CD4-positive, alpha-beta T cell (primary cell): Measurements from ENCODE around the gene CACNA2D3. TPM values are rescaled to one million over a fixed set of nuclear protein-coding genes. Genes with fewer than 3 reads are reported as not detected.

ENCODE experiments used
- ATAC-seq: fragments of 200-7000 bp; cut with Tn5 transposase; one replicate; pipeline ENCODE4 v1.10.0; 2022; ENCODE audit warnings: mild to moderate bottlenecking; ENCODE audit not compliant: poor library complexity
- CTCF ChIA-PET: fragments of 350-600 bp; sonication (Branson Sonifier 250); formaldehyde crosslinking; loops from one replicate; lab custom pipeline; 2021; ENCODE audit warnings: antibody characterized with exemption, inconsistent platforms; lab: Charles Lee
- POLR2A ChIA-PET: fragments of 350-600 bp; sonication (Branson Sonifier 250); formaldehyde crosslinking; loops from one replicate; lab custom pipeline; 2021; ENCODE audit warnings: antibody characterized with exemption, inconsistent platforms; lab: Charles Lee
- DNase-seq, 14 experiments: peaks; one replicate each; pipeline ENCODE4 v3.0.0-alpha.2; 2013 to 2020; ENCODE audit warnings: mixed read lengths in 2 of 14
- H3K27ac ChIP-seq, 2 donors: one replicate each; pipeline versions ENCODE4 v1.5.1 to v1.7.0; 2013; ENCODE audit warnings: low read length in 2 of 2, low read depth in 1 of 2, mild to moderate bottlenecking in 1 of 2
- H3K27me3 ChIP-seq, 2 experiments: 1 replicate in 1 of 2; 2 replicates in 1 of 2; pipeline versions ENCODE4 v1.6.1 to v1.7.0; 2013; ENCODE audit warnings: low read length in 2 of 2, control low read depth in 1 of 2, mild to moderate bottlenecking in 1 of 2, moderate library complexity in 1 of 2; ENCODE audit not compliant: insufficient read depth in 2 of 2, control insufficient read depth in 1 of 2
- H3K36me3 ChIP-seq: one replicate; pipeline ENCODE4 v1.6.1; 2013; ENCODE audit warnings: low read length, control low read depth; ENCODE audit not compliant: insufficient read depth
- H3K4me1 ChIP-seq: one replicate; pipeline ENCODE4 v1.6.1; 2013; ENCODE audit warnings: low read length, control low read depth; ENCODE audit not compliant: insufficient read depth
- H3K4me3 ChIP-seq: one replicate; pipeline ENCODE4 v1.5.1; 2013; ENCODE audit warnings: mild to moderate bottlenecking, low read length, moderate library complexity
- H3K9me3 ChIP-seq, 2 experiments: 1 replicate in 1 of 2; 2 replicates in 1 of 2; pipeline versions ENCODE4 v1.6.1 to v1.7.0; 2013; ENCODE audit warnings: low read length in 2 of 2, mild to moderate bottlenecking in 2 of 2, control low read depth in 1 of 2, moderate library complexity in 1 of 2; ENCODE audit not compliant: control insufficient read depth in 1 of 2, insufficient read depth in 1 of 2
- H3K27ac Mint-ChIP-seq: one replicate; pipeline ENCODE4 v1.8.0; 2020; ENCODE audit warnings: mixed read lengths
- H3K27me3 Mint-ChIP-seq: one replicate; pipeline ENCODE4 v1.8.0; 2021; ENCODE audit warnings: mixed read lengths
- H3K36me3 Mint-ChIP-seq: one replicate; pipeline ENCODE4 v1.8.0; 2021; ENCODE audit warnings: low read depth, mixed read lengths
- H3K4me1 Mint-ChIP-seq: one replicate; pipeline ENCODE4 v1.8.0; 2021; ENCODE audit warnings: low read depth, mixed read lengths
- H3K4me3 Mint-ChIP-seq: one replicate; pipeline ENCODE4 v1.8.0; 2020; ENCODE audit warnings: mild to moderate bottlenecking, mixed read lengths
- H3K9me3 Mint-ChIP-seq: one replicate; pipeline ENCODE4 v1.8.0; 2020; ENCODE audit warnings: mixed read lengths
- CTCF ChIP-seq: fragments of 200-600 bp; IDR thresholded peaks from one replicate; pipeline ENCODE4 v1.8.0; 2022; ENCODE audit warnings: antibody characterized with exemption, mild to moderate bottlenecking
- intact Hi-C, 2 experiments: fragments of 100-400 bp; cut with DNase I in 1 of 2; cut with micrococcal nuclease in 1 of 2; formaldehyde crosslinking; loops; one replicate each; pipeline versions ENCODE4 v1.15.1 to v1.9.0; 2023 to 2025; cut with DNase I, micrococcal nuclease
- total RNA-seq, 174 experiments: library from RNA in 2 of 174; stranded (reverse) in 2 of 174; gene quantifications; one replicate each; pipeline ENCODE4 v1.2.3 and lab custom pipeline; 2021 to 2026

CACNA2D3 gene
- total RNA-seq, 2 experiments from 2014 or later: 0.08 TPM; not detected in 1

GRCh38 chr3:54139630-54140029, 17.3 kb downstream of the CACNA2D3 start:
- H3K36me3 Mint-ChIP-seq: no peaks in the 10 kb centered on the region
- H3K4me1 Mint-ChIP-seq: no peaks in the 10 kb centered on the region
- ATAC-seq (no peak), DNase-seq (no peak)
- H3K27me3 ChIP-seq: peaks cover 0 to 4% of the 10 kb centered on the region in 2 experiments
- no peak overlapping the region for H3K27ac Mint-ChIP-seq
- ChIA-PET CTCF (no interaction called here), POLR2A (no interaction called here)
- no peak overlapping the region for H3K27ac ChIP-seq
- no peak for TF ChIP-seq CTCF
- peaks cover 9% of the 10 kb centered on the region for H3K27me3 Mint-ChIP-seq
- no peaks in the 10 kb centered on the region for H3K9me3 Mint-ChIP-seq
- peaks cover 0 to 6% of the 10 kb centered on the region in 2 experiments for H3K9me3 ChIP-seq
- H3K4me1 ChIP-seq: no peaks in the 10 kb centered on the region
- intact Hi-C loops: no loop called here
- H3K4me3 ChIP-seq: no peak overlapping the region
- H3K4me3 Mint-ChIP-seq: no peak overlapping the region
- H3K36me3 ChIP-seq: no peaks in the 10 kb centered on the region

GRCh38 chr3:54144284-54144683, 21.9 kb downstream of the CACNA2D3 start:
- Mint-ChIP-seq H3K9me3 (peaks cover 2% of the 10 kb centered on the region), H3K27me3 (peaks cover 24% of the 10 kb centered on the region), H3K4me3 (no peak overlapping the region), H3K27ac (no peak overlapping the region), H3K36me3 (no peaks in the 10 kb centered on the region), H3K4me1 (no peaks in the 10 kb centered on the region)
- H3K27me3 ChIP-seq: peaks cover 11 to 14% of the 10 kb centered on the region in 2 experiments
- ATAC-seq (no peak), DNase-seq (no peak)
- H3K27ac ChIP-seq: no peak overlapping the region
- no peaks in the 10 kb centered on the region for H3K36me3 ChIP-seq
- H3K4me3 ChIP-seq: no peak overlapping the region
- no peaks in the 10 kb centered on the region for H3K4me1 ChIP-seq
- ChIA-PET CTCF (no interaction called here), POLR2A (no interaction called here)
- TF ChIP-seq CTCF: no peak
- H3K9me3 ChIP-seq: peaks cover 0 to 17% of the 10 kb centered on the region in 2 experiments
- intact Hi-C loops: no loop called here

GRCh38 chr3:54146506-54147239, 24.3 kb downstream of the CACNA2D3 start:
- no peak for TF ChIP-seq CTCF
- no peaks in the 10 kb centered on the region for H3K4me1 Mint-ChIP-seq
- no peak for ATAC-seq
- H3K27me3 Mint-ChIP-seq: peaks cover 24% of the 10 kb centered on the region
- no peak overlapping the region for H3K27ac ChIP-seq
- DNase-seq: no peak
- H3K9me3 ChIP-seq: peaks cover 0 to 17% of the 10 kb centered on the region in 2 experiments
- H3K36me3 ChIP-seq: no peaks in the 10 kb centered on the region
- no peak overlapping the region for H3K4me3 Mint-ChIP-seq
- no peak overlapping the region for H3K27ac Mint-ChIP-seq
- H3K4me1 ChIP-seq: no peaks in the 10 kb centered on the region
- intact Hi-C loops: no loop called here
- no peak overlapping the region for H3K4me3 ChIP-seq
- H3K27me3 ChIP-seq: peaks cover 11 to 14% of the 10 kb centered on the region in 2 experiments
- ChIA-PET CTCF (no interaction called here), POLR2A (no interaction called here)
- no peaks in the 10 kb centered on the region for H3K36me3 Mint-ChIP-seq
- H3K9me3 Mint-ChIP-seq: peaks cover 2% of the 10 kb centered on the region
